NB4 (cell line): Measurements from ENCODE around the gene STK38L.

Experiments used
- DNase-seq: peaks from one replicate; pipeline ENCODE4 v3.0.0; 2010; ENCODE audit warnings: low read depth
- H3K4me3 ChIP-seq: one replicate; pipeline ENCODE4 v1.5.1; 2011; ENCODE audit warnings: mild to moderate bottlenecking, low read depth, low read length, moderate library complexity
- MYC ChIP-seq: IDR thresholded peaks from 2 replicates; pipeline ENCODE4 v1.6.1; 2011; ENCODE audit warnings: low read depth, low read length
- POLR2A ChIP-seq: IDR thresholded peaks from 2 replicates; pipeline ENCODE4 v1.6.1; 2011; ENCODE audit warnings: mild to moderate bottlenecking; ENCODE audit not compliant: insufficient read length; ENCODE audit errors: extremely low read depth
- TF ChIP-seq, protein P1 (sequence below): IDR thresholded peaks from one replicate; pipeline ENCODE4 v1.5.1; 2012; ENCODE audit warnings: low read depth, low read length
- TF ChIP-seq, protein P2 (sequence below): IDR thresholded peaks from 2 replicates; pipeline ENCODE4 v1.6.1; 2011; ENCODE audit warnings: low read depth, low read length

The STK38L gene

DNA sequence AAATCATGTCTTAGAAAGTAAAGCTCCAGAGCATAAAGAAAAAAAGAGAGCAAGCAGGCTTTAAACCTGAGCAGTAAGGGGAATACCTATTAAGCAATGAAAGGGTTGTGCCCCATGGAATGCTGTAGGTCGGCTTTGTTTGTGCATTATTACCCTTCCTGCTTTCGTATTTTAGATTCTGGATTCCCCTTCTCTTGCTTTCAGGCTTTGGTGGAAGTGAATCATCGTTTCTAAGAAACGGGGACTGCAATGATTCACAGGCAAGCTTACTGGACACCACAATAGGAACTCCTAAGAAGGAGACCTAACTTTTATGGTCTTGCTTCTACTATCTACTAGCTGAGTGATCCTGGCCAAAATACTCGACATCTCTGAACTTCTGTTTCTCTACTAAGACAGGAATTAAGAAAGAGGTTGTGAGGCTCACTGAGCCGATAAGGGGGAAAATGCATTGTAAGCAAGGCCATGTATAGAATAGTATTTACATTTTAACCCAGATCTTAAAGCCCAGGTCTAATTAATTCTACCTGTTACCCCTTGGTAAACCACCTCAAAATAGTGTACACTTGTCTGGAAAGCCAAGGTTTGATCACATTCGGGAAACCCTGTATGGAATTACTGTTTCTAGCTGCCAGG lies 87.3 kb downstream of the STK38L start:
- peak overlapping the region; percentile 29 for H3K4me3 ChIP-seq
- TF ChIP-seq, protein P1, sequence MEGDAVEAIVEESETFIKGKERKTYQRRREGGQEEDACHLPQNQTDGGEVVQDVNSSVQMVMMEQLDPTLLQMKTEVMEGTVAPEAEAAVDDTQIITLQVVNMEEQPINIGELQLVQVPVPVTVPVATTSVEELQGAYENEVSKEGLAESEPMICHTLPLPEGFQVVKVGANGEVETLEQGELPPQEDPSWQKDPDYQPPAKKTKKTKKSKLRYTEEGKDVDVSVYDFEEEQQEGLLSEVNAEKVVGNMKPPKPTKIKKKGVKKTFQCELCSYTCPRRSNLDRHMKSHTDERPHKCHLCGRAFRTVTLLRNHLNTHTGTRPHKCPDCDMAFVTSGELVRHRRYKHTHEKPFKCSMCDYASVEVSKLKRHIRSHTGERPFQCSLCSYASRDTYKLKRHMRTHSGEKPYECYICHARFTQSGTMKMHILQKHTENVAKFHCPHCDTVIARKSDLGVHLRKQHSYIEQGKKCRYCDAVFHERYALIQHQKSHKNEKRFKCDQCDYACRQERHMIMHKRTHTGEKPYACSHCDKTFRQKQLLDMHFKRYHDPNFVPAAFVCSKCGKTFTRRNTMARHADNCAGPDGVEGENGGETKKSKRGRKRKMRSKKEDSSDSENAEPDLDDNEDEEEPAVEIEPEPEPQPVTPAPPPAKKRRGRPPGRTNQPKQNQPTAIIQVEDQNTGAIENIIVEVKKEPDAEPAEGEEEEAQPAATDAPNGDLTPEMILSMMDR = no peak
- no peak for TF ChIP-seq MYC
- TF ChIP-seq POLR2A = no peak
- TF ChIP-seq, protein P2, sequence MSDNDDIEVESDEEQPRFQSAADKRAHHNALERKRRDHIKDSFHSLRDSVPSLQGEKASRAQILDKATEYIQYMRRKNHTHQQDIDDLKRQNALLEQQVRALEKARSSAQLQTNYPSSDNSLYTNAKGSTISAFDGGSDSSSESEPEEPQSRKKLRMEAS = no peak
- DNase-seq = peak; percentile 92

DNA sequence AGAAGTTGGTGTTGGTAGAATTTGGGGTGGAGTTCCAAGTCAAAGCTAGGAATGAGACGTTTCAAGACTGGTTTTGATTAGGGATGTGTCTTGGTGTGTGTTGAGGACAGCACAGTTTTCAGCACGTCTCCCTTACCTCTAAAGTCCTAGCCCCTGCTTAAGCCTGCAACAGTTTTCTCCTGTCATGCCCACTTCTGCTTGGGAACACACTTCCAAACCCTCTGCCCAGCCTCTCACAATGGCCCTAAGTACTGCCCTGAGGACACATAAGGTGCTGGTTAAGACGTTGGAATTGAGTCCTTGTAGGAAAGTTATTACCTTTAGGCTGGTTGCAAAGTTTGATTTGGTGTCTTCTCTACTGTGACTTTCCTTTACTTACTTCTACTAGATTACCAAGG lies 87.8 kb downstream of the STK38L start:
- TF ChIP-seq POLR2A = no peak
- TF ChIP-seq, protein P1 = no peak
- TF ChIP-seq MYC = no peak
- peak; percentile 40 for DNase-seq
- peak overlapping the region; percentile 62 for H3K4me3 ChIP-seq

DNA sequence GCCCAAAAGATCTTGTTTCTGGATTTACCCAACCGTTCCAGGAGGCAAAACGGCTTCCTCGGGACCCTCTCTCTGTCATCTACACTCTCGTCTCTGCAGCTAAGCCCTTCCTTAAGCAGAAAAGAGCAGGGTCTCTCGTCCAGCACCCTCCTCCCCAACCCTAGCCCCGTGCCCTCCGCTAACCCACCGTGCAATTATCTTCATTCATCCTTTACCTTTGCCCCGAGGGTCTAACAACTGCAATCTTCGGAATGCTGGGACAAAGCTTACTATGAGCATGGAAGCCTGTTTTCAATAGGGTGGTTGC lies 88.3 kb downstream of the STK38L start:
- peak; percentile 40 for DNase-seq
- TF ChIP-seq, protein P2 = no peak
- TF ChIP-seq POLR2A (no peak), MYC (no peak; the same call in 1 of the 2 replicates)
- TF ChIP-seq, protein P1 = no peak
- peak overlapping the region; percentile 62 for H3K4me3 ChIP-seq

DNA sequence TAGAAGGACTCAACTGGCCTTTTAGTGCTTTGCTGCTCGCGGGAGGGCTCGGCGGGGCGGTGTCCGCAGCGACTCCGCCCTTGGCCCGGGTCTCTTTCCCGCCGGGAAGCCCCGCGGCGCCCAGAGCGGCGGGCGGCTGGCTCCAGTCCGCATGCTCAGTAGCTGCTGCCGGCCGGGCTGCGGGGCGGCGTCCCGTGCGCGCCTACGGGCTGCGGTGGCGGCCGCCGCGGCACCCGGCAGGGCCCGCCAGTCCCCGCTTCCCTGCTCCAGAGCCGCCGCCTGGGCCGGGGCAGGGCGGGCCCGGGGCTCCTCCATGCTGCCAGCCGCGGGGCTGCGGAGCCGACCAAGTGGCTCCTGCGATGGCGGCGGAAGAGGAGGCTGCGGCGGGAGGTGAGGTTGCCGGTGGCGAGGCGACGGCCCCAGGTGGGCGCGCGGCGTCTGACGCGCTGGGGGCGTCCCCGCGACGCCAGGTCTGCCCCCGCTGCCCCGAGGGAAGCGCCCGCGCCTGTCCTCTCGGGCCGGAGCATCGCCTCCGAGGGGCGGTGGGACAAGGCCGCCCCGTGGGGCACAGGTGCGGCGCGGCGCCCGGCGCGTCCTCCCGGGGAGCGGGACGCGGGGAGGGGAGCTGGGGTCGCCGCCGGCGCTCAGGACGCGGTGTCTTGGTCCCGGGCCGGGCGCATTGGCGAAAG lies 88.8 kb downstream of the STK38L start, which contains the start of gene BMAL2:
TSS of gene BMAL2 (plus strand) at position 123 of the 689 bp plus-strand sequence. CDS start at position 360, 237 bp downstream.
- peak within 1 kb of the TSS; percentile 63 for H3K4me3 ChIP-seq
- no peak; the same call in 1 of the 2 replicates for TF ChIP-seq MYC
- TF ChIP-seq POLR2A = peak; percentile 69
- TF ChIP-seq, protein P2 = peak; percentile 53

DNA sequence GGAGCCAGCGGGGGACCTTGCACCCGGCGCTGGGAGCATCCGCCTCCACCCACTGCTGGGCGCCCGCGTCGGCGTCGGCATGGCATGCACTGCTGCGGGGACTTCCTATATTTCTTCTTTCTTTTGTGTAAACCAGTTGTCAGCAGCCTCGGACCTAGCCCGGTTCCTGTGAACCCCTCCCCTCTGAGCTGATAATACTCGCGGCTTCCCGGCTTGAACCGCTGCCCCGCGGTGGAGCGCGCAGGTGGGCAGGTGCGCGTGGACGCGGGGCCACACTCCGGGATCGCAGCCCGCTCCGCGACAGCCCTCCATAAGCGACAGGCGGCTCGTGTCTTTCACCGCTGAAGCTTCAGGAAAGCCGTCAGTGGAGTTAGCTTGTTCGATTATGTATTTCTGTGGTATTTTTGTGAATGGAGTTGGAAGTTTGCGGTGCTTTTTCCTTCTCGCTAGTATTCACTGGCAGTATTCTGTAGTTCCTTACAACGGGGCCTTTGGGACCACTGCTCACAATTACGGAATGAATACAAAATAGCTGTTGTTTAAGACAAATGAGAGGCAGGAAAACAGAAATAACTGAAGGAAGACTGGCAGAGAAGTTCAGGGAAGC lies 89.4 kb downstream of the STK38L start:
- H3K4me3 ChIP-seq = peak overlapping the region; percentile 63
- TF ChIP-seq MYC (peak; percentile 77; the same call in 1 of the 2 replicates), POLR2A (no peak)
- TF ChIP-seq, protein P2 = peak; percentile 79
- TF ChIP-seq, protein P1 = no peak
- peak; percentile 89 for DNase-seq

More for the DNA sequence above, 88.8 kb downstream of the STK38L start, which contains the start of gene BMAL2:
- DNase-seq = peak; percentile 86
